ENCODE results near the gene CD81.

CD81 gene

GRCh38 chr11:2346586-2347307 is 30.4 kb upstream of the CD81 start:
- TF ChIP-seq MYC (IDR thresholded peaks at IDR 0.05; ENCODE audit: low read depth, low read length) = no peak
- no peak for TF ChIP-seq POLR2A (IDR thresholded peaks at IDR 0.05; ENCODE audit: extremely low read depth, insufficient read length)
- no peak for TF ChIP-seq MAX (IDR thresholded peaks at IDR 0.05; ENCODE audit: low read depth, low read length)
- no peak for TF ChIP-seq CTCF (IDR thresholded peaks at IDR 0.05; ENCODE audit: low read depth, low read length)
- no peak overlapping the region for H3K4me3 ChIP-seq (ENCODE audit: low read depth, low read length)
- no peak for DNase-seq (ENCODE audit: low read depth)

- H3K4me3 ChIP-seq (ENCODE audit: low read depth, low read length) = no peak overlapping the region
- no peak for DNase-seq (ENCODE audit: low read depth)
- TF ChIP-seq CTCF (IDR thresholded peaks at IDR 0.05; ENCODE audit: low read depth, low read length) (no peak), MYC (IDR thresholded peaks at IDR 0.05; ENCODE audit: low read depth, low read length) (no peak), MAX (IDR thresholded peaks at IDR 0.05; ENCODE audit: low read depth, low read length) (no peak), POLR2A (IDR thresholded peaks at IDR 0.05; ENCODE audit: extremely low read depth, insufficient read length) (no peak)
Measured at GRCh38 chr11:2347308-2347830, 29.7 kb upstream of the CD81 start.

GRCh38 chr11:2348986-2349385 is 28.1 kb upstream of the CD81 start:
- no peak for DNase-seq (ENCODE audit: low read depth)
- TF ChIP-seq MYC (IDR thresholded peaks at IDR 0.05; ENCODE audit: low read depth, low read length) (no peak), CTCF (IDR thresholded peaks at IDR 0.05; ENCODE audit: low read depth, low read length) (no peak), POLR2A (IDR thresholded peaks at IDR 0.05; ENCODE audit: extremely low read depth, insufficient read length) (no peak), MAX (IDR thresholded peaks at IDR 0.05; ENCODE audit: low read depth, low read length) (no peak)
- H3K4me3 ChIP-seq (ENCODE audit: low read depth, low read length) = no peak overlapping the region

- H3K4me3 ChIP-seq (ENCODE audit: low read depth, low read length) = no peak overlapping the region
- DNase-seq (ENCODE audit: low read depth) = no peak
- TF ChIP-seq CTCF (IDR thresholded peaks at IDR 0.05; ENCODE audit: low read depth, low read length) (no peak), POLR2A (IDR thresholded peaks at IDR 0.05; ENCODE audit: extremely low read depth, insufficient read length) (no peak), MAX (IDR thresholded peaks at IDR 0.05; ENCODE audit: low read depth, low read length) (no peak), MYC (IDR thresholded peaks at IDR 0.05; ENCODE audit: low read depth, low read length) (no peak)
Measured at GRCh38 chr11:2351701-2352100, 25.4 kb upstream of the CD81 start.

GRCh38 chr11:2352420-2352819 is 24.7 kb upstream of the CD81 start:
- no peak overlapping the region for H3K4me3 ChIP-seq (ENCODE audit: low read depth, low read length)
- DNase-seq (ENCODE audit: low read depth) = no peak
- TF ChIP-seq MYC (IDR thresholded peaks at IDR 0.05; ENCODE audit: low read depth, low read length) (no peak), CTCF (IDR thresholded peaks at IDR 0.05; ENCODE audit: low read depth, low read length) (no peak), POLR2A (IDR thresholded peaks at IDR 0.05; ENCODE audit: extremely low read depth, insufficient read length) (no peak), MAX (IDR thresholded peaks at IDR 0.05; ENCODE audit: low read depth, low read length) (no peak)
